GM18519 (cell line): ENCODE data around the gene ZNF710.
"Not testable (repeated sequence)": the region's sequence is repeated elsewhere in the genome, so short reads cannot be mapped to it uniquely, and the experiment has no call there.

Experiments
- ATAC-seq: cut with Tn5 transposase; IDR thresholded peaks from one replicate; pipeline ENCODE4 v1.9.1; 2021; ENCODE audit warnings: mild to moderate bottlenecking, moderate library complexity; ENCODE audit not compliant: unreplicated experiment, low FRiP score

The ZNF710 gene

DNA sequence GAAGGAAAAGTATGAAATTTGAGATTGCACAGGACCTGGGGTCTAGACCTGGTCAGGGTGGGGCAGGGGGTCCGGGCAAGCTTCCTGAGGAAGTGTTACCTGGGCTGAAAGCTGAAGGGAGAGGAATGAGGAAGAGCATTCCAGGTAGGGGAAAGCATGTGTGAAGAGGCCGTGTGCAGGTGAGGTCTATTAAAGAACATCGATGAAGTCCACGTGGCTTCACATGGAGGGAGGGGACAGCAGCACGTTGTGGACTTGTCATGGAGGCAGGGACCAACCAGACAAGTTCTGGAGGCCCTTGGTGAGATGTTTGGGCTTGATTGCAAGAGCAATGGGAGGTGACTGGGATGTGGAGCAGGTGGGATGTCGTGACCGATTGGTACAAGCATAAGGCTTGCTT is 54.1 kb downstream of the ZNF710 start:
- ATAC-seq, result no peak

GRCh38 chr15:90056529-90056928 is 55.4 kb downstream of the ZNF710 start:
- ATAC-seq, result no peak

DNA sequence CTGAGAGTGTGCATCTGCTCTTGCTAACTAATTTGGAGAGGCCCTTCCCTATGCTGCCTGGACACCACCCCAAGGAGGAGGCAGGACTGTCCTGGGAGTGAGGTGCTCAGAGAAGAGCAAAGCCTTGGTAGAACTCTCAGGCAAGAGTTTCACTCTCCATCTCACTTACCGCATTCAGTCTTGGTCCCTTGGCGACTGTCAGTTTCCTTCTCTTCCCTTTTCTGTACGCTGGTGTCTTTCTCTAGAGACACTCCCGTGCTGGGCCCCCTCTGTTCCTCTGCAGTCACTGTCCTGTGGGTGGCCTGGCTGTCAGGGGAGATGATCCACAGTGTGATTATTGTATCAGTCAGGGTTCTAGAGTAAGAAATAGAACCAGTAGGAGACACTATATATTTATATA is 57.2 kb downstream of the ZNF710 start:
- no peak for ATAC-seq

DNA sequence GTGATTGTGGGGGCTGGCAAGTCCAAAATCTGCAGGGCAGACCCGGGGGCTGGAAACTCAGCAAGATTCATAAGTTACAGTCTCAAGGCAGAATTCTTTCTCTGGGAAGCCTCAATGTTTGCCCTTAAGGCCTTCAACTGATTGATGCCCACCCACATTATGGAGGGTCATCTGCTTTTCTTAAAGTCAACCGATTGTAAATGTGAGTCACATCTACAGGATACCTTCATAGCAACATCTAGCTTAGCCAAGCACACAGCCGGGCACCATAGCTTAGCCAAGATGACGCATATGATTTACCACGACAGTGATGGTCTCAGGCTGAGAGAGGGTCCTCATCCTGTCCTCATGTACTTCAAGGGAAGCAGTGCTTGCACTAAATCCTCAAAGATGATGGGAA is 57.7 kb downstream of the ZNF710 start:
- ATAC-seq, result no peak

GRCh38 chr15:90059208-90059985 is 58.3 kb downstream of the ZNF710 start:
- peak; percentile 77 for ATAC-seq

DNA sequence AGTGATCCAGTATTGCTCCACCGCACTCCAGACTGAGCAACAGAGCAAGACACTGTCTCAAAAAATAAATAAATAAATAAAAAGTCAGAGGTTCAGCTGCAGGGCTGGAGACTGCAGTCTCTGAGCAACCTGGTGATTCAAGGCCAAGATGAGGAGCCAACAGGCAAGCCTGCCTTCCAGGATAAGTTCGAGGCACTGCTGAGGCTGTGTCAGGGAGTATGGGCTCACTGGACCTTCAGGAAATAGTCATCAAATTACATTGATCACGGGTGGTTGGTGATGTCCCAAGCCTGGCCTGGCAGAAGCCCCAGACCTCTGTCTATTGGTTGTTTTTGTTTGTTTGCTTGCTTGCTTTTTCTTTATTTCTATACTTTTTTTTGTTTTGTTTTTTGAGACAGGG is 59.7 kb downstream of the ZNF710 start:
- ATAC-seq, result no peak

- ATAC-seq, result no peak
Observed at GRCh38 chr15:90062023-90062442, 60.9 kb downstream of the ZNF710 start.

DNA sequence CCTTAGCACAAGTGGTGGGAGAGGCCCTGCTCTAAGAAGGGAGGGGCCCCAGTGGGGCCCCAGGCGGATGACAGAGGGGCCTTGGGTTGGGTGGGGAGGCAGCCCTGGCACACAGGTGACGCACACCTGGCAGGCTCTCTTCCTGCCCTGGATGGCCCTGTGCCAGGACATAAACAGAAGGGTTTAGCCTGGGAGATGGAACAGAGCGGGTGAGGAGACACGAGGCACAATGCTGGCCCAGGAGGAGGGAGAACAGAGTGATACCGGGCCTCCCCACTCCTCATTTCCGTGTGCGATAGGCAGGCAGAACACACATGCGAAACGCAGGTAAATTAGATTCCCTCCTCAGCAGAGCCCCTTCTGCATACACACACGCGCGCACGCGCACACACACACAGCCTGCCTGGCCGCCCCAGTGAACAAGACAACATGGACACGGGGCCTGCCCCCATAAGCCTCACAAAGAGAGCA is 61.4 kb downstream of the ZNF710 start:
- no peak for ATAC-seq

- no peak for ATAC-seq
Observed at GRCh38 chr15:90062973-90063769, 62.0 kb downstream of the ZNF710 start.

- ATAC-seq, result no peak
Observed at GRCh38 chr15:90063770-90064247, 62.7 kb downstream of the ZNF710 start.

GRCh38 chr15:90064911-90065681 is 64.0 kb downstream of the ZNF710 start:
- ATAC-seq, result no peak

- no peak for ATAC-seq
Observed at GRCh38 chr15:90065682-90066049, 64.5 kb downstream of the ZNF710 start.

DNA sequence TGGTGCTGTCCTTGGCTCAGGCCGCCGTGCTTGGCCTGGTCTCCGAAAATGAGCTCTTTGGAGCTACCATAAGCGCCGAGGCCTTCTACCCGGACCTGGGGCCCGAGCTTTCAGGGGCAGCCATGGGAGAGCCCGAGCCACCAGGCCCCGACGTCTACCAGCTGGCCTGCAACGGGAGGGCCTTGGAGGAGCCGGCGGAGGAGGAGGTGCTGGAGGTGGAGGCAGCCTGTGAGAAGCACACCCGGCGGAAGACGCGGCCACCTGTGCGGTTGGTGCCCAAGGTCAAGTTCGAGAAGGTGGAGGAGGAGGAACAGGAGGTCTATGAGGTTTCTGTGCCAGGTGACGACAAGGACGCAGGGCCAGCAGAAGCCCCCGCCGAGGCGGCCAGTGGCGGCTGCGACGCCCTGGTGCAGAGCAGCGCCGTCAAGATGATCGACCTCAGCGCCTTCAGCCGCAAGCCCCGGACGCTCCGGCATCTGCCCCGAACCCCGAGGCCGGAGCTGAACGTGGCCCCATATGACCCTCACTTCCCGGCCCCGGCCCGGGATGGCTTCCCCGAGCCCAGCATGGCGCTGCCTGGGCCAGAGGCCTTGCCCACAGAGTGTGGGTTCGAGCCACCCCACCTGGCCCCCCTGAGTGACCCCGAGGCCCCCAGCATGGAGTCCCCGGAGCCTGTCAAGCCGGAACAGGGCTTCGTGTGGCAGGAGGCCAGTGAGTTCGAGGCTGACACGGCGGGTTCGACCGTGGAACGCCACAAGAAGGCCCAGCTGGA is 66.2 kb downstream of the ZNF710 start:
- no peak for ATAC-seq

GRCh38 chr15:90067953-90068606 is 67.0 kb downstream of the ZNF710 start:
- ATAC-seq, result no peak

DNA sequence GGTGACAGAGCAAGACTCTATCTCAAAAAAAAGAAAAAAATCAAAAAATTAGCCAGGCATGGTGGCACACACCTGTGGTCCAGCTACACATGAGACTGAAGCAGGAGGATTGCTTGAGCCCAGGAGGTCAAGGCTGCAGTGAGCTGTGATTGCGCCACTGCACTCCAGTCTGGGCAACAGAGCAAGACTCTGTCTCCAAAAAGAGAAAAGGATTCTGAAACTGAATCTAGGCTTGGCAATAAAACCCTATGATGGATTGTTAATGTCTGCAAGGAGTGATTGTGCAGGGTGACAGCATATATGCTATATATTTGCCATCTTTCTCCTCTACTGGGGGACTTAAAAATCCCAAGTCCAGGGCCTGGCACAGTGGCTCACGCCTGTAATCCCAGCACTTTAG is 69.5 kb downstream of the ZNF710 start:
- not testable (repeated sequence) for ATAC-seq

- ATAC-seq, result no peak
Observed at GRCh38 chr15:90071220-90071807, 70.2 kb downstream of the ZNF710 start.

GRCh38 chr15:90072978-90073640 is 72.0 kb downstream of the ZNF710 start:
- ATAC-seq, result no peak

DNA sequence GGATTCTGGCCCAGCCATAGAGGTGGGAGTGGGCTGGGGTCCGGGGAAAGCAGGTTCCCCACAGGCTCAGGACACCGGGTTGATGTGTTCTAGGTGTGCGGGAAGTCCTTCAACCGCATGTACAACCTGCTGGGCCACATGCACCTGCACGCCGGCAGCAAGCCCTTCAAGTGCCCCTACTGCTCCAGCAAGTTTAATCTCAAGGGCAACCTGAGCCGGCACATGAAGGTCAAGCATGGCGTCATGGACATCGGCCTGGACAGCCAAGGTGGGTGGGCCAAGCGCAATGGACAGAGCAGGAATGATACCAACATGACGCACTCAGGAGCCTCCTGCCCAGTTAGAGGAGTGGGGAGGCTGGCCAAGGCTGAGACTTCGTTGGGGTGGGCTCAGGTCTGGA is 72.9 kb downstream of the ZNF710 start:
- ATAC-seq, result no peak

GRCh38 chr15:90074916-90075315 is 73.8 kb downstream of the ZNF710 start:
- no peak for ATAC-seq
